ENCODE measurements around the gene MC2R. TPM values are rescaled to one million over a fixed set of nuclear protein-coding genes. Genes with fewer than 3 reads are reported as not detected.

The MC2R gene
- total RNA-seq, 2 experiments from 2014 or later, result not detected

DNA sequence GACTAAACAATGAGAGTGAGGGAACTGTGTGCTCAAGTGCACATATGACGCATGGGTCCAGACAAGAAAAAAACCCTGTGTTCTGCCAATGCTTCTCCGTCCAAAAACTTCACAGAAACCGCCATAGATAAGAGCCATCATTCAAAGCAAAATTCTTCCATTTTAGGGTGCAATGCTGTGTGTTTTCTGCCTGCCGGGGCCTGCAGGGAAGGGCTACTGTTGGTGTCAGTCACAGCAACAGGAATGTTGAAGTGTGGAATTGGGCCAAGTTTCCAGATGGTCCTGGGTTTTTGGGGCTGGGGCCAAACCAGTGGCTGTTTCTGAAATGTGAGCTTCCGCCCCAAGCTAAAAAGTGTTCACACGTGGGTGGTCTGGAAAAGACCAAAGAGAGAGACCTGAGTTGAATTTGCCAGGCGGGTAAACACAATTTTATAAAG is 677 bp upstream of the MC2R start:
- intact Hi-C loops (cut with DNase I, micrococcal nuclease), result no loop called here
- Mint-ChIP-seq H3K27ac (no peak overlapping the region), H3K4me1 (no peaks in the 10 kb centered on the region), H3K4me3 (no peak overlapping the region), H3K9me3 (ENCODE audit: low read depth) (no peaks in the 10 kb centered on the region), H3K36me3 (ENCODE audit: low read depth) (no peaks in the 10 kb centered on the region), H3K27me3 (no peaks in the 10 kb centered on the region)
- ATAC-seq (no peak), DNase-seq (no peak)
- ChIA-PET POLR2A (interaction anchor here (0.6 kb wide), 1 partner anchor 102 kb away, joined by 3 read pairs; no protein-coding TSS in a partner anchor), CTCF (interaction anchor here (1.1 kb wide), 1 partner anchor 103 kb away, joined by 3 read pairs; no protein-coding TSS in a partner anchor)

DNA sequence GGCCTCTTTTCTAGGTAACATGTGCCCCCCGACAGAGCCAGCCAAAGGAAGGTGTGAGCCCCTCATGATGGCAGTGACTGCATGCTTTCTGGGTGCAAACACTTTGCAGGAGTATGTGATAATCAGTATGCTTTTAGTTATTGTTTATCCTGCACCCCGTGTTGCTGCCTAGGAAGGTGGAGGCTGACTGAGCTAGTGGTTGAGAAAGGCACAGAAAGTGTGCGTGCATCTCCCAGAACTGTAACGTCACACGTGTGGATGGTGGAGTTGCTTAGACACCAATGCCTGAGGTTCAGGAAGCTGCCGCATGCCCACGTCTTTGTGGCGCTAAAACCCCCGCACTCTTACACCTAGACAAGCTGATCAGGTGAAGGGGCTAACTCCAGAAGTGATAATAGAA is 580 bp downstream of the MC2R start:
- H3K27ac Mint-ChIP-seq, result no peak overlapping the region
- DNase-seq (no peak), ATAC-seq (no peak)
- intact Hi-C loops (cut with DNase I, micrococcal nuclease), result no loop called here
- no peaks in the 10 kb centered on the region for H3K36me3 Mint-ChIP-seq (ENCODE audit: low read depth)
- CTCF ChIA-PET, result interaction anchor here (0.7 to 1.1 kb wide), 3 partner anchors 14 to 102 kb away, joined by 3 read pairs; no protein-coding TSS in a partner anchor
- H3K9me3 Mint-ChIP-seq (ENCODE audit: low read depth), result no peaks in the 10 kb centered on the region
- no peaks in the 10 kb centered on the region for H3K27me3 Mint-ChIP-seq
- H3K4me3 Mint-ChIP-seq, result no peak overlapping the region
- no peaks in the 10 kb centered on the region for H3K4me1 Mint-ChIP-seq
- POLR2A ChIA-PET, result no interaction called here

DNA sequence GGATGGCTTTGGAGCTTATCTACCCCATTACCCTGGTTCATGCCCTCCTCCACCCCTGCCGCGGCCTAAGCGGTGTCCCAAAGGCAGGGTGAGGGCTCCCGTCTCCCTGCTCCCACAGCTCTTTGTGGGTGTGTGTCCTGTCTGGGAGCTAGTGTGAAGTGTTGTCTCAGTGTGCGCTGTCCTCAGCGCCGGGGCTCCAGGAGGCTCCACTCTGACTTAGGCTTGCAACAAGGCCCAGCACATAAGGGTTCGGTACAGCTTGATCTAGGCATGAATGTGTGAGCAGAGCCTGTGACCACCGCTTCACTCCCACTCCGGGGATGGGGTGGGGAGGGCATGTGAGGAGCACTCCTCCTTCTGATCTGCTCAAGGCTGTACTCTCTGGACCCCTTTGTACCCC is 1.2 kb downstream of the MC2R start:
- Mint-ChIP-seq H3K27me3 (no peaks in the 10 kb centered on the region), H3K4me1 (no peaks in the 10 kb centered on the region), H3K9me3 (ENCODE audit: low read depth) (no peaks in the 10 kb centered on the region), H3K4me3 (no peak overlapping the region), H3K27ac (no peak overlapping the region), H3K36me3 (ENCODE audit: low read depth) (no peaks in the 10 kb centered on the region)
- DNase-seq, result no peak
- ChIA-PET POLR2A (no interaction called here), CTCF (no interaction called here)
- no peak for ATAC-seq
- intact Hi-C loops (cut with DNase I, micrococcal nuclease), result no loop called here

DNA sequence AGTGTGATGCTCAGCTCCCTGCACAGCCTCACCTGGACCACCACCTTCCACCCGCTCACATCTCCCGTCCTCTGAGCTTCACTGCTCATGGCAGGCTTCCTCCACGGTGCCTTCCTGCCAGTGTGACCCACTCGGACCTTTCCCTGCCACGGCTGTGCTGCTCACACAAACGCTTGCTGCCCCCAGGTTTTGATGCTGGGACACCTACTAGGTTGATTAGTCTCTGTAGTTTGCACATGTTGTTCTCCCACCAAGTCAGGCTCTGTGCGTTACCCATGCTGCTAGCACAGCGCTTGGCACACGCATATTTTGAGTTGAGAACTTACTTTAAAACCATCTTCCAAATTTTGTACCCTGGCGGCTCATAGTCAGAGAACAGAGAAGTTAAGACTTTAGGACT is 2.1 kb downstream of the MC2R start:
- Mint-ChIP-seq H3K27me3 (peaks cover 2% of the 10 kb centered on the region), H3K4me1 (no peaks in the 10 kb centered on the region), H3K4me3 (no peak overlapping the region), H3K9me3 (ENCODE audit: low read depth) (no peaks in the 10 kb centered on the region), H3K36me3 (ENCODE audit: low read depth) (no peaks in the 10 kb centered on the region), H3K27ac (no peak overlapping the region)
- ChIA-PET POLR2A (no interaction called here), CTCF (no interaction called here)
- intact Hi-C loops (cut with DNase I, micrococcal nuclease), result no loop called here
- ATAC-seq (no peak), DNase-seq (no peak)

DNA sequence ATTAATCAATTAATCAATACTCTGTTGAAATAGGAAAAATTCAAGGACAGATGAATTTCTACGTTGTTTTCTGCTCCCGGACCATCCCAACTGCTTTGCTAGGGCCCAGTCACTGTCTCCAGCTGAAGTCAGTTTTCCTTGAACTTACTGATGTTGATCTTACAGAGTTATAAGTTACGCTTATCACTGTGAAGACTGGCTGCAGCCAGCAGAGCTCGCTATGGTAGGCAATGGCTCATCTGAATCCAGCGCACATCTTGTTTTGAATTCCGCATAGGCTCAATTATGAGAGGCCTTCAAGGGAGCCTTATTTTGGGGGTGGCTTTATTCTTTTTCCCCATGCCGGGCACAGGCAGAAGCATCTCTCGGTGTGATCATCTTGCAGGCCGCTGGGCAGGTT is 2.7 kb downstream of the MC2R start:
- Mint-ChIP-seq H3K4me3 (no peak overlapping the region), H3K27me3 (peaks cover 2% of the 10 kb centered on the region), H3K9me3 (ENCODE audit: low read depth) (no peaks in the 10 kb centered on the region), H3K27ac (no peak overlapping the region), H3K36me3 (ENCODE audit: low read depth) (no peaks in the 10 kb centered on the region), H3K4me1 (no peaks in the 10 kb centered on the region)
- DNase-seq (no peak), ATAC-seq (no peak)
- CTCF ChIA-PET, result no interaction called here
- POLR2A ChIA-PET, result no interaction called here
- intact Hi-C loops (cut with DNase I, micrococcal nuclease), result no loop called here

DNA sequence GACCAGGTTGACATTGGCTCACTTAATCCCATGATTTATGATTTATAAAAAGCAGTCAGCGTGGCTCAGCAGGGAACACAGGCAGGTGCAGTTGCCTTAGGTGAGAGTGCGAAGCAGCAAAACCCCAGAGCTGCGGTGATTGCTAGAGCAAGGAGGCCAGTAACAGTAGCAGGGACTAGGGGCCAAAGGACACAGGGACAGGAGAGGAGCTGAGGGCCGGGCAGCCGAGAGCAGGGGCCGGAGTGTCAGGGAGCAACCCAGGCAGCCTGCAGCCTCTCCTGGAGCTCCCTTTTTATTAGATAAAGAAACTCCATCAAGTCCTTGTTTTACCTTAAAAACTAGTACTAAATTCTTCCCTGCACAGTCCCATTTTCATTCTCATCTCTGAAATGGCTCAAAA is 4.3 kb downstream of the MC2R start:
- Mint-ChIP-seq H3K9me3 (ENCODE audit: low read depth) (no peaks in the 10 kb centered on the region), H3K36me3 (ENCODE audit: low read depth) (no peaks in the 10 kb centered on the region), H3K4me1 (no peaks in the 10 kb centered on the region), H3K27ac (no peak overlapping the region), H3K4me3 (no peak overlapping the region), H3K27me3 (peaks cover 2% of the 10 kb centered on the region)
- POLR2A ChIA-PET, result no interaction called here
- DNase-seq (no peak), ATAC-seq (no peak)
- CTCF ChIA-PET, result interaction anchor here (1.2 kb wide), 1 partner anchor 176 kb away, joined by 3 read pairs; no protein-coding TSS in a partner anchor
- intact Hi-C loops (cut with DNase I, micrococcal nuclease), result no loop called here

DNA sequence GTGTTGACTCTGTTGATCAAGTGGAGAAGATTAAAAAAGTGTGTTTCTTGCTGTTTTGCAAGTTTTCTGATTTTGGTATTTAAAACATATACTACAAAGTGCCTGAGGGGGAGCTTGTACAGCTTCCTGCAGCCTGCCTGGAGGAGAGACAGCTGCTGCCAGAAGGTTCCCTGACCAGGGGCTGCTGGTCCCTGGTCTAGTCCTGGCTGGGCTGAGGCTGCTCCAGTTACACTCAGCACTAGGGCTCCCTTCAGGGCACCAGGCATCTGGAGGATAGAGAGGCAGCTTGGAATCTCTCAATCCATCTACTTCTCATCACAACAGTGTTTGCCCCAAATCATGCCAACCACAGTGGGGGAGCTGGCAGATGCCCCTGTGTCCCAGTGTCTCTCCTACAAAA is 4.8 kb downstream of the MC2R start:
- no peak for DNase-seq
- no peaks in the 10 kb centered on the region for H3K9me3 Mint-ChIP-seq (ENCODE audit: low read depth)
- H3K4me1 Mint-ChIP-seq, result no peaks in the 10 kb centered on the region
- ATAC-seq, result no peak
- no peaks in the 10 kb centered on the region for H3K36me3 Mint-ChIP-seq (ENCODE audit: low read depth)
- peaks cover 2% of the 10 kb centered on the region for H3K27me3 Mint-ChIP-seq
- no peak overlapping the region for H3K4me3 Mint-ChIP-seq
- intact Hi-C loops (cut with DNase I, micrococcal nuclease), result no loop called here
- ChIA-PET POLR2A (no interaction called here), CTCF (interaction anchor here (1.2 kb wide), 1 partner anchor 176 kb away, joined by 3 read pairs; no protein-coding TSS in a partner anchor)
- no peak overlapping the region for H3K27ac Mint-ChIP-seq

DNA sequence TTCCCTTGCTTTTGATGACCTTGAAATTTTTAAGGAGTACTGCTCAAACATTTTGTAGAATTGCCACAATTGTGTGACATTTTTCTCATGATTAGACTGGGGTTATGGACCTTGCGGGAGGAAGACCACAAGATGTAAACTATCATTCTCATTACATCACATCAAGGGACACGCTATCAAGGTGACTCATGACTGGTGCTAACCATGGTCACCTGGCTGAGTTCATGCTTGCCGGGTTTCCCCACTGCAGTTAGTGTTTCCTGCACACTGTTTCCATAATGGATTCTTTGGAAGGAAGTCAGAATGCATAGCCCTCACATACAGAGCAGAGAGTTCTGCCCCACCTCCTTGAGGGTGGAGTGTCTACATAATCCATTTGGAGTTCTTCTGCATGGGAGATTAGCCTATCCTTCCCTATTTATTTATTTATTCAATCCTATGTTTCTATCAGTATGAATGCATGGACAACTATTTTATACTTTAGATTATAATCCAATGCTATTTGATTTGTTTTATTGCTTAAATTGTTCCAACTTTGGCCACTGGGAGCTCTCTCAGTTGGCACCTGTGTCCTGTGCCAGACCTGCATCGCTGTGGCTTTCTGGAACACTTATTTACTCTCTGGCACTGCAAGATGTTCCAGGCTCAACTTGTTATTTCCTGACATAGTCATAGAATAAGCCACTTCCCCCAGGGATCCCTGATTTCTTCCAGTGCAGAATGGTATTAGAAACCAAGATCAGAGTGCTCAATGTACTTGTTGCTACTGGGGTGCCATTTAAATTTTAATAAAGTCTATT is 6.0 kb downstream of the MC2R start:
- POLR2A ChIA-PET, result no interaction called here
- Mint-ChIP-seq H3K27ac (no peak overlapping the region), H3K36me3 (ENCODE audit: low read depth) (no peaks in the 10 kb centered on the region), H3K4me3 (no peak overlapping the region), H3K4me1 (no peaks in the 10 kb centered on the region), H3K27me3 (peaks cover 2% of the 10 kb centered on the region), H3K9me3 (ENCODE audit: low read depth) (no peaks in the 10 kb centered on the region)
- DNase-seq (no peak), ATAC-seq (no peak)
- CTCF ChIA-PET, result no interaction called here
- intact Hi-C loops (cut with DNase I, micrococcal nuclease), result no loop called here

DNA sequence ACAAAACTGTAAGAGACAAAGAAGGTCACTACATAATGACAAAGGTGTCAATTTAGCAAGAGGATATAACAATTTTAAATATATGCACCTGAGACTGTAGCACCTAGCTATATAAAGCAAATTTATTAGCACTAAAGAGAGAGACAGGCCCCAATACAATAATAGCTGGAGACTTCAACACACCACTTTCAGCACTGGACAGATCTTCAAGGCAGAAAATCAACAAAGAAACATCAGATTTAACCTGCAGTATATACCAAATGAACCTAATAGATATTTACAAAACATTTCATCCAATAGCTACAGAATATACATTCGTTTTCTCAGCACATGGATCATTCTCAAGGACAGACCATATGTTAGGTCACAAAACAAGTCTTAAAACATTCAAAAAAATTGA is 14.7 kb downstream of the MC2R start:
- Mint-ChIP-seq H3K4me3 (no peak overlapping the region), H3K9me3 (ENCODE audit: low read depth) (peaks cover 2% of the 10 kb centered on the region), H3K4me1 (no peaks in the 10 kb centered on the region), H3K36me3 (ENCODE audit: low read depth) (no peaks in the 10 kb centered on the region), H3K27me3 (peaks cover 9% of the 10 kb centered on the region), H3K27ac (no peak overlapping the region)
- no peak for DNase-seq
- ATAC-seq, result no peak
- intact Hi-C loops (cut with DNase I, micrococcal nuclease), result no loop called here
- ChIA-PET CTCF (interaction anchor here (0.6 to 1.3 kb wide), 3 partner anchors 15 to 87 kb away, joined by 3 read pairs; partner anchors contain the start of gene MC2R), POLR2A (no interaction called here)

DNA sequence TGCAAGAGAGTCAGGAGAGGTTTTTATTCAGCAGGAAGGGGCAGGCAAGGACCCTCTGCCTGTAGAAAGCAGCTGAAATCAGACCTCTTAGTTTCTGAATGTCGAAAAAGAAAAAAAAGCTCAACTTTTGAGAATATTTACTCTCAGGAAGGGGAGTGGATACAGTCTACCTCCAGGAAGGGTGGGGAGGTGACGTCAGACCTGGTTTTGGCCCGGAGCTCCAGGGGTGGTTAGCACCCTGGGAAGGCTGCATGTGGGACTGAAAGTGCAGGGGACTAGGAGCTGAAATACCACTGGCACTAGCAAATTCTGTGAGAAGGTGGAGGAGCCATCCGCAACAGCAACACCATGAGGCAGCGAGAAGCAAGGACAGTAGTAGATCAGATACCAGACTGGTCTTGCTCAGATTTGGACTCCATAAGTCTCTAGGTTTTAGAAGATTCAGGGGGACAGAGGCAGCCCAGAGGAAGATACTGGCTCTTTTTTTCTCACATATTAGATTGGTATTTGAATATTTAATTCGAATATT is 19.8 kb downstream of the MC2R start:
- H3K4me1 Mint-ChIP-seq, result no peaks in the 10 kb centered on the region
- CTCF ChIA-PET, result no interaction called here
- POLR2A ChIA-PET, result no interaction called here
- H3K9me3 Mint-ChIP-seq (ENCODE audit: low read depth), result peaks cover 2% of the 10 kb centered on the region
- no peaks in the 10 kb centered on the region for H3K36me3 Mint-ChIP-seq (ENCODE audit: low read depth)
- no peak overlapping the region for H3K4me3 Mint-ChIP-seq
- peaks cover 29% of the 10 kb centered on the region for H3K27me3 Mint-ChIP-seq
- intact Hi-C loops (cut with DNase I, micrococcal nuclease), result no loop called here
- no peak for ATAC-seq
- H3K27ac Mint-ChIP-seq, result no peak overlapping the region
- DNase-seq, result no peak

DNA sequence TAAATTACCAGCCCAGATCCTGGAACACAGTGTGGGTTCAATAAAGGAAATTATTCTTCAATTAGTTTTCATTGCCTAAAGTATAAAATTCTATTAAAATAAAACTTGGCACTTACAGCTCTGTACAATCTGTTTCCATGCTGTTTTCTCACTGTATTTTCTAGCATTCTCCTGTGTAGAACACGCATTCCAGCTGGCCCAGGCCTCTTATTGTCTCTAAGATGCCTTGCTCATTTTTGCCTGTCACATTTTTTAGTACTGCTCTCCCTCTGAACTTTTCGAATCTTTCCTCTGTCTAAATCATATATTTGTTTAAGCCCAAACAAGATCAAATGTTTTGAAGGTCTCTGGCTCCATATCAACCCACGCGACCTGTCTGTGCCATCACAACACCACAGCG is 20.8 kb downstream of the MC2R start:
- CTCF ChIA-PET, result no interaction called here

DNA sequence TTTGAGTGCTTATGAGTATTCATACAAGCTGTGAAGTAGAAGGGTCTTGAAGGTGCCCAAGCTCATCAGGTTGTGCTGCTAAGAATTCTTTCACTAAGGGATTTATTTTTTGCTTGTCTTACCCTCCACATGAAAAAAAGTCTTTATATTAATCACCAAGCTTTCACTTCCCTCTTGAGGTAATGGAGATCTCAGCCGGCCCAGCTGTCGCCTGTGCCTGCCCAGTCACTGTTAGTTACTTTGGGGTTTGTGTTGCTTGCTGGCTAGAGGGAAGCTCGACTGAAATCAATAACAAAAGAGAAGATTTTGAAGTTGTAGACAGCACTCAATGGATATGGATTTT is 21.9 kb downstream of the MC2R start:
- no peaks in the 10 kb centered on the region for H3K9me3 Mint-ChIP-seq (ENCODE audit: low read depth)
- CTCF ChIA-PET, result no interaction called here
- no peak for DNase-seq

More for the DNA sequence above, 20.8 kb downstream of the MC2R start:
- intact Hi-C loops (cut with DNase I, micrococcal nuclease), result no loop called here
- H3K4me1 Mint-ChIP-seq, result no peaks in the 10 kb centered on the region
- ATAC-seq (no peak), DNase-seq (no peak)
- POLR2A ChIA-PET, result no interaction called here
- no peaks in the 10 kb centered on the region for H3K9me3 Mint-ChIP-seq (ENCODE audit: low read depth)
- H3K4me3 Mint-ChIP-seq, result no peak overlapping the region
- H3K27ac Mint-ChIP-seq, result no peak overlapping the region
- peaks cover 30% of the 10 kb centered on the region for H3K27me3 Mint-ChIP-seq
- H3K36me3 Mint-ChIP-seq (ENCODE audit: low read depth), result no peaks in the 10 kb centered on the region

More for the DNA sequence above, 21.9 kb downstream of the MC2R start:
- intact Hi-C loops (cut with DNase I, micrococcal nuclease), result no loop called here
- H3K27me3 Mint-ChIP-seq, result peaks cover 28% of the 10 kb centered on the region
- POLR2A ChIA-PET, result no interaction called here
- H3K36me3 Mint-ChIP-seq (ENCODE audit: low read depth), result no peaks in the 10 kb centered on the region
- ATAC-seq, result no peak
- H3K27ac Mint-ChIP-seq, result no peak overlapping the region
- no peaks in the 10 kb centered on the region for H3K4me1 Mint-ChIP-seq
- no peak overlapping the region for H3K4me3 Mint-ChIP-seq

Measured in activated CD4-positive, alpha-beta T cell treated with anti-CD3 and anti-CD28 coated beads for 36 hours (primary cell).